Left ventricle myocardium superior (tissue), 1 donor: Measurements from ENCODE around the gene NUBP2. TPM values are rescaled to one million over a fixed set of nuclear protein-coding genes. Genes with fewer than 3 reads are reported as not detected.
"Not testable (repeated sequence)": the region's sequence is repeated elsewhere in the genome, so short reads cannot be mapped to it uniquely, and the experiment has no call there.

ENCODE experiments used
- ATAC-seq: fragments of 200-7000 bp; cut with Tn5 transposase; one replicate; pipeline ENCODE4 v1.9.1; 2020; ENCODE audit warnings: mild to moderate bottlenecking, moderate library complexity
- DNase-seq: peaks from one replicate; pipeline ENCODE4 v3.0.0-alpha.2; 2020
- intact Hi-C: fragments of 100-400 bp; cut with micrococcal nuclease; formaldehyde crosslinking; loops from one replicate; pipeline ENCODE4 v1.11.0; 2022
- total RNA-seq: library from RNA; stranded (reverse); fragmentation: NEBNext Ultra II Directional; extraction: Animal tissue kit (Norgen Biotek cat#: 25700); gene quantifications from one replicate; pipeline ENCODE4 v1.2.1, GENCODE V29; 2021
- donor health status: DM: no; HTN: yes; CAD: no; lungs with severe emphysema.

Gene NUBP2
- total RNA-seq, 1 donor from 2014 or later, result 36.6 TPM

- no peak for ATAC-seq
- intact Hi-C loops, result no loop called here
- peak; percentile 20 for DNase-seq
These were observed 10.2 kb downstream of the NUBP2 start for GRCh38 chr16:1792836-1793577.

- no peak for ATAC-seq
- intact Hi-C loops, result no loop called here
- peak; percentile 17 for DNase-seq
These were observed 10.9 kb downstream of the NUBP2 start, which contains the start of gene IGFALS for GRCh38 chr16:1793578-1794220. TSS of gene IGFALS (minus strand) at chr16:1793705. CDS start at chr16:1793652, 53 bp downstream.

GRCh38 chr16:1794221-1794871 lies 11.6 kb downstream of the NUBP2 start:
- intact Hi-C loops, result no loop called here
- DNase-seq (no peak), ATAC-seq (no peak)

- ATAC-seq (no peak), DNase-seq (no peak)
- intact Hi-C loops, result no loop called here
These were observed 12.3 kb downstream of the NUBP2 start for GRCh38 chr16:1794908-1795666.

- ATAC-seq, intact Hi-C loops, DNase-seq: not testable (repeated sequence)
These were observed 16.5 kb downstream of the NUBP2 start for GRCh38 chr16:1799263-1799662.

GRCh38 chr16:1800701-1801100 lies 17.9 kb downstream of the NUBP2 start:
- ATAC-seq (no peak), DNase-seq (no peak)
- intact Hi-C loops, result no loop called here

- intact Hi-C loops, result no loop called here
- DNase-seq (no peak), ATAC-seq (no peak)
These were observed 24.9 kb downstream of the NUBP2 start for GRCh38 chr16:1807626-1808025.

GRCh38 chr16:1808691-1809090 lies 25.9 kb downstream of the NUBP2 start:
- intact Hi-C loops, result no loop called here
- DNase-seq, result no peak
- no peak for ATAC-seq

- intact Hi-C loops, result no loop called here
- DNase-seq, result peak; percentile 27
- no peak for ATAC-seq
These were observed 26.6 kb downstream of the NUBP2 start for GRCh38 chr16:1809281-1809801.

GRCh38 chr16:1810106-1810505 lies 27.3 kb downstream of the NUBP2 start:
- DNase-seq, result no peak
- no peak for ATAC-seq
- intact Hi-C loops, result no loop called here

GRCh38 chr16:1810536-1810935 lies 27.8 kb downstream of the NUBP2 start:
- intact Hi-C loops, result no loop called here
- no peak for DNase-seq

GRCh38 chr16:1812732-1813163 lies 30.0 kb downstream of the NUBP2 start:
- peak; percentile 85 for DNase-seq
- intact Hi-C loops, result no loop called here

More at GRCh38 chr16:1810536-1810935, 27.8 kb downstream of the NUBP2 start:
- no peak for ATAC-seq

GRCh38 chr16:1815461-1815860 lies 32.7 kb downstream of the NUBP2 start:
- no peak for ATAC-seq

More at GRCh38 chr16:1812732-1813163, 30.0 kb downstream of the NUBP2 start:
- peak; percentile 91 for ATAC-seq

GRCh38 chr16:1816396-1817275 lies 33.9 kb downstream of the NUBP2 start:
- ATAC-seq, result no peak
- intact Hi-C loops, result no loop called here
- no peak for DNase-seq

More at GRCh38 chr16:1815461-1815860, 32.7 kb downstream of the NUBP2 start:
- intact Hi-C loops, result no loop called here
- peak; percentile 25 for DNase-seq

GRCh38 chr16:1817276-1817589 lies 34.5 kb downstream of the NUBP2 start:
- DNase-seq (peak; percentile 23), ATAC-seq (no peak)
- intact Hi-C loops, result no loop called here

- intact Hi-C loops, result no loop called here
- ATAC-seq (no peak), DNase-seq (peak; percentile 19)
These were observed 35.0 kb downstream of the NUBP2 start for GRCh38 chr16:1817716-1818115.

GRCh38 chr16:1818204-1818872 lies 35.6 kb downstream of the NUBP2 start:
- no peak for DNase-seq

More at GRCh38 chr16:1818204-1818872, 35.6 kb downstream of the NUBP2 start:
- ATAC-seq, result no peak
- intact Hi-C loops, result no loop called here
